NCI-H1417 (cell line): Measurements from ENCODE around the gene TBC1D9B.

Experiments
- DNase-seq, 3 experiments: peaks; one replicate each; lab custom pipeline; 2025; lab: John Stamatoyannopoulos, UW

Gene TBC1D9B

GRCh38 chr5:179869641-179870402, 37.9 kb downstream of the TBC1D9B start:
- no peak for DNase-seq

GRCh38 chr5:179869101-179869500, 38.6 kb downstream of the TBC1D9B start:
- DNase-seq = peak in 1 of 3 experiments; percentile 13

GRCh38 chr5:179868541-179868940, 39.2 kb downstream of the TBC1D9B start:
- DNase-seq = no peak

GRCh38 chr5:179867476-179867875, 40.2 kb downstream of the TBC1D9B start:
- no peak for DNase-seq

GRCh38 chr5:179867079-179867465, 40.6 kb downstream of the TBC1D9B start:
- DNase-seq = no peak

- DNase-seq = peak in 1 of 3 experiments; percentile 1
Observed at GRCh38 chr5:179866241-179867078, 41.2 kb downstream of the TBC1D9B start.

- DNase-seq = no peak
Observed at GRCh38 chr5:179865491-179866240, 42.0 kb downstream of the TBC1D9B start.

- DNase-seq = no peak
Observed at GRCh38 chr5:179864686-179865085, 43.0 kb downstream of the TBC1D9B start.

GRCh38 chr5:179863449-179864085, 44.1 kb downstream of the TBC1D9B start:
- DNase-seq = no peak

GRCh38 chr5:179862891-179863290, 44.8 kb downstream of the TBC1D9B start:
- DNase-seq = no peak

- DNase-seq = no peak
Observed at GRCh38 chr5:179862296-179862695, 45.4 kb downstream of the TBC1D9B start.

GRCh38 chr5:179860301-179860700, 47.4 kb downstream of the TBC1D9B start:
- no peak for DNase-seq

GRCh38 chr5:179858586-179859427, 48.9 kb downstream of the TBC1D9B start, which contains the start of gene MRNIP:
MRNIP (minus strand) TSS chr5:179858817; CDS start chr5:179858796, 21 bp downstream.
- peak; percentile 90 to 97 (median 94) for DNase-seq

GRCh38 chr5:179858241-179858585, 49.5 kb downstream of the TBC1D9B start:
- peak in 2 of 3 experiments; percentile 45 to 81 for DNase-seq

- DNase-seq = no peak
Observed at GRCh38 chr5:179854356-179854755, 53.3 kb downstream of the TBC1D9B start.

- no peak for DNase-seq
Observed at GRCh38 chr5:179852993-179853547, 54.6 kb downstream of the TBC1D9B start.

GRCh38 chr5:179841621-179842020, 66.1 kb downstream of the TBC1D9B start:
- DNase-seq = no peak

- DNase-seq = no peak
Observed at GRCh38 chr5:179840766-179841165, 66.9 kb downstream of the TBC1D9B start.

GRCh38 chr5:179840321-179840720, 67.4 kb downstream of the TBC1D9B start:
- no peak for DNase-seq
